Astrocyte (in vitro differentiated cells and primary cell): ENCODE measurements around the gene NAALADL2. TPM values are rescaled to one million over a fixed set of nuclear protein-coding genes. Genes with fewer than 3 reads are reported as not detected.

Experiments
- DNase-seq: peaks from one replicate; pipeline ENCODE4 v3.0.0-alpha.2; 2010; ENCODE audit warnings: low read depth
- FAIRE-seq: peaks from 2 replicates; lab custom pipeline; 2011; peaks lifted over from hg19 to GRCh38; lab: Jason Lieb, UNC
- H2AFZ ChIP-seq: 2 replicates; pipeline ENCODE4 v1.6.0; 2012; ENCODE audit warnings: low read depth, low read length, inconsistent platforms
- H3K27ac ChIP-seq: 2 replicates; pipeline ENCODE4 v1.5.1; 2011; ENCODE audit warnings: low read depth, low read length, inconsistent platforms
- H3K27me3 ChIP-seq: 2 replicates; pipeline ENCODE4 v1.6.0; 2011; ENCODE audit warnings: low read length, inconsistent platforms; ENCODE audit not compliant: insufficient read depth
- H3K36me3 ChIP-seq: 2 replicates; pipeline ENCODE4 v1.5.1; 2011; ENCODE audit warnings: low read length, inconsistent platforms; ENCODE audit not compliant: insufficient read depth
- H3K4me1 ChIP-seq: 2 replicates; pipeline ENCODE4 v1.5.1; 2011; ENCODE audit warnings: low read length, inconsistent platforms; ENCODE audit not compliant: insufficient read depth
- H3K4me2 ChIP-seq: 2 replicates; pipeline ENCODE4 v1.6.0; 2012; ENCODE audit warnings: low read length, inconsistent platforms
- H3K4me3 ChIP-seq: 2 replicates; pipeline ENCODE4 v1.5.1; 2011; ENCODE audit warnings: low read depth, mild to moderate bottlenecking, low read length, inconsistent platforms; ENCODE audit not compliant: insufficient read depth
- H3K79me2 ChIP-seq: 2 replicates; pipeline ENCODE4 v1.6.0; 2012; ENCODE audit warnings: mild to moderate bottlenecking, low read length, inconsistent platforms; ENCODE audit not compliant: insufficient read depth
- H3K9ac ChIP-seq: 2 replicates; pipeline ENCODE4 v1.6.0; 2012; ENCODE audit warnings: mild to moderate bottlenecking, low read length, inconsistent platforms
- H3K9me3 ChIP-seq: 2 replicates; pipeline ENCODE4 v1.5.1; 2012; ENCODE audit warnings: low read depth, mild to moderate bottlenecking, low read length, inconsistent platforms; ENCODE audit not compliant: insufficient read depth
- H4K20me1 ChIP-seq: 2 replicates; pipeline ENCODE4 v1.6.0; 2012; ENCODE audit warnings: low read length, inconsistent platforms; ENCODE audit not compliant: insufficient read depth
- H3K27ac Mint-ChIP-seq: one replicate; pipeline ENCODE4 v1.8.0; 2021; ENCODE audit warnings: mild to moderate bottlenecking, mixed read lengths; ENCODE audit not compliant: unreplicated experiment
- H3K27me3 Mint-ChIP-seq: one replicate; pipeline ENCODE4 v1.8.0; 2021; ENCODE audit warnings: low read depth, mixed read lengths; ENCODE audit not compliant: unreplicated experiment
- H3K36me3 Mint-ChIP-seq: one replicate; pipeline ENCODE4 v1.8.0; 2021; ENCODE audit warnings: low read depth, mixed read lengths; ENCODE audit not compliant: unreplicated experiment
- H3K4me1 Mint-ChIP-seq: one replicate; pipeline ENCODE4 v1.8.0; 2021; ENCODE audit warnings: low read depth, mixed read lengths; ENCODE audit not compliant: unreplicated experiment
- H3K4me3 Mint-ChIP-seq: one replicate; pipeline ENCODE4 v1.8.0; 2021; ENCODE audit warnings: mild to moderate bottlenecking, moderate library complexity, mixed read lengths; ENCODE audit not compliant: unreplicated experiment
- H3K9me3 Mint-ChIP-seq: one replicate; pipeline ENCODE4 v1.8.0; 2021; ENCODE audit warnings: mild to moderate bottlenecking, mixed read lengths; ENCODE audit not compliant: unreplicated experiment
- EZH2 ChIP-seq: IDR thresholded peaks from 2 replicates; pipeline ENCODE4 v1.6.1; 2012; ENCODE audit warnings: mild to moderate bottlenecking, low read length, inconsistent platforms; ENCODE audit not compliant: insufficient read depth
- total RNA-seq: library from RNA; stranded (reverse); gene quantifications from 2 replicates; pipeline ENCODE4 v1.2.1, GENCODE V29; 2021
- TF ChIP-seq, protein P1 (sequence below): IDR thresholded peaks from 2 replicates; pipeline ENCODE4 v1.5.1; 2011; ENCODE audit warnings: low read depth, mild to moderate bottlenecking, inconsistent platforms, low read length, moderate library complexity; ENCODE audit not compliant: insufficient read depth

NAALADL2 gene
- total RNA-seq, 1 donor from 2014 or later: 2.7 TPM

DNA sequence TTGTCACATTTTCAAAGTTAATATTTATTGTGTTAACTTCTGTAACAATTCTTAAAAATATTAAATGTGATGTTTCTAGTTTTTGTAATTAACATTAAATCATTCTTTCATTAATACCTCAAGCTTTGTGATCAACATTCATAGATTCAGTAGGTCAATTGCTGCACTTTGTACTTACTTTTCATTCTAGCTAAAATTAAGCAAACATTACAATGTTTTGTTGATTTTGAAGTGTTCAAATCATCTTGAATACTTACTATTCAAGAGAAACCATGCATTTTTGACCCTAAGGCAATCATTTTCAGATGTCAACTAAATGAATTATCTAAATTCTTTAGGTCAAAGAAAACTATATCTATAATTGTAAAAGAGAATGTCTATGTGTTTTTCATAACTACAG is 933.1 kb downstream of the NAALADL2 start:
- FAIRE-seq (no peak), DNase-seq (no peak)
- H3K27ac Mint-ChIP-seq: no peak overlapping the region
- H3K4me3 ChIP-seq: no peak overlapping the region
- no peaks in the 10 kb centered on the region for H4K20me1 ChIP-seq
- H2AFZ ChIP-seq: no peak overlapping the region
- H3K4me1 Mint-ChIP-seq: no peaks in the 10 kb centered on the region
- no peak overlapping the region for H3K27ac ChIP-seq
- TF ChIP-seq EZH2: no peak
- TF ChIP-seq, protein P1, sequence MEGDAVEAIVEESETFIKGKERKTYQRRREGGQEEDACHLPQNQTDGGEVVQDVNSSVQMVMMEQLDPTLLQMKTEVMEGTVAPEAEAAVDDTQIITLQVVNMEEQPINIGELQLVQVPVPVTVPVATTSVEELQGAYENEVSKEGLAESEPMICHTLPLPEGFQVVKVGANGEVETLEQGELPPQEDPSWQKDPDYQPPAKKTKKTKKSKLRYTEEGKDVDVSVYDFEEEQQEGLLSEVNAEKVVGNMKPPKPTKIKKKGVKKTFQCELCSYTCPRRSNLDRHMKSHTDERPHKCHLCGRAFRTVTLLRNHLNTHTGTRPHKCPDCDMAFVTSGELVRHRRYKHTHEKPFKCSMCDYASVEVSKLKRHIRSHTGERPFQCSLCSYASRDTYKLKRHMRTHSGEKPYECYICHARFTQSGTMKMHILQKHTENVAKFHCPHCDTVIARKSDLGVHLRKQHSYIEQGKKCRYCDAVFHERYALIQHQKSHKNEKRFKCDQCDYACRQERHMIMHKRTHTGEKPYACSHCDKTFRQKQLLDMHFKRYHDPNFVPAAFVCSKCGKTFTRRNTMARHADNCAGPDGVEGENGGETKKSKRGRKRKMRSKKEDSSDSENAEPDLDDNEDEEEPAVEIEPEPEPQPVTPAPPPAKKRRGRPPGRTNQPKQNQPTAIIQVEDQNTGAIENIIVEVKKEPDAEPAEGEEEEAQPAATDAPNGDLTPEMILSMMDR: no peak
- no peaks in the 10 kb centered on the region for H3K27me3 ChIP-seq
- H3K4me1 ChIP-seq: no peaks in the 10 kb centered on the region
- no peak overlapping the region for H3K4me2 ChIP-seq
- H3K9ac ChIP-seq: no peak overlapping the region
- no peak overlapping the region for H3K4me3 Mint-ChIP-seq
- H3K9me3 ChIP-seq: no peaks in the 10 kb centered on the region
- H3K36me3 Mint-ChIP-seq: no peaks in the 10 kb centered on the region
- no peaks in the 10 kb centered on the region for H3K36me3 ChIP-seq
- no peaks in the 10 kb centered on the region for H3K27me3 Mint-ChIP-seq
- no peaks in the 10 kb centered on the region for H3K79me2 ChIP-seq
- H3K9me3 Mint-ChIP-seq: no peaks in the 10 kb centered on the region

GRCh38 chr3:175798326-175798725 is 939.2 kb downstream of the NAALADL2 start:
- no peaks in the 10 kb centered on the region for H4K20me1 ChIP-seq
- H3K27ac Mint-ChIP-seq: no peak overlapping the region
- H3K27me3 Mint-ChIP-seq: no peaks in the 10 kb centered on the region
- H3K9me3 ChIP-seq: no peaks in the 10 kb centered on the region
- DNase-seq (no peak), FAIRE-seq (no peak)
- no peaks in the 10 kb centered on the region for H3K36me3 Mint-ChIP-seq
- no peaks in the 10 kb centered on the region for H3K4me1 Mint-ChIP-seq
- no peaks in the 10 kb centered on the region for H3K79me2 ChIP-seq
- H3K4me3 Mint-ChIP-seq: no peak overlapping the region
- H3K9me3 Mint-ChIP-seq: no peaks in the 10 kb centered on the region
- no peak overlapping the region for H3K4me2 ChIP-seq
- no peak for TF ChIP-seq EZH2
- TF ChIP-seq, protein P1: no peak
- no peak overlapping the region for H2AFZ ChIP-seq
- H3K27me3 ChIP-seq: no peaks in the 10 kb centered on the region
- H3K4me1 ChIP-seq: no peaks in the 10 kb centered on the region
- H3K9ac ChIP-seq: no peak overlapping the region
- H3K36me3 ChIP-seq: no peaks in the 10 kb centered on the region
- no peak overlapping the region for H3K4me3 ChIP-seq
- no peak overlapping the region for H3K27ac ChIP-seq

GRCh38 chr3:175805825-175806224 is 946.7 kb downstream of the NAALADL2 start:
- H3K36me3 ChIP-seq: no peaks in the 10 kb centered on the region
- no peaks in the 10 kb centered on the region for H3K36me3 Mint-ChIP-seq
- no peaks in the 10 kb centered on the region for H3K79me2 ChIP-seq
- no peaks in the 10 kb centered on the region for H3K27me3 ChIP-seq
- no peaks in the 10 kb centered on the region for H3K9me3 Mint-ChIP-seq
- no peak overlapping the region for H3K4me2 ChIP-seq
- no peak overlapping the region for H3K27ac ChIP-seq
- FAIRE-seq: no peak
- no peak overlapping the region for H3K9ac ChIP-seq
- H2AFZ ChIP-seq: no peak overlapping the region
- no peaks in the 10 kb centered on the region for H4K20me1 ChIP-seq
- H3K9me3 ChIP-seq: no peaks in the 10 kb centered on the region
- no peak for TF ChIP-seq EZH2
- TF ChIP-seq, protein P1: no peak
- no peaks in the 10 kb centered on the region for H3K4me1 ChIP-seq
- no peak overlapping the region for H3K4me3 Mint-ChIP-seq
- no peaks in the 10 kb centered on the region for H3K4me1 Mint-ChIP-seq
- peak; percentile 45 for DNase-seq
- no peak overlapping the region for H3K27ac Mint-ChIP-seq
- no peak overlapping the region for H3K4me3 ChIP-seq
- no peaks in the 10 kb centered on the region for H3K27me3 Mint-ChIP-seq
